HepG2 (cell line): ENCODE results near the gene MYO7B. TPM values are rescaled to one million over a fixed set of nuclear protein-coding genes. Genes with fewer than 3 reads are reported as not detected.
A peak's percentile ranks its signal among the peaks of the same experiment; 100 is the strongest.

Experiments
- ATAC-seq: fragments of 200-7000 bp; cut with Tn5 transposase; 3 replicates; pipeline ENCODE4 v1.9.1; 2020; ENCODE audit warnings: mild to moderate bottlenecking, moderate library complexity
- BruUV-seq: library from RNA; stranded (reverse); fragments of 400-500 nt; replicated peaks from 2 replicates; lab custom pipeline; 2021; lab: Mats Ljungman, UMichigan
- CTCF ChIA-PET: fragments of 300-600 bp; formaldehyde crosslinking; extraction: SDS; loops from one replicate; lab custom pipeline; 2021; ENCODE audit warnings: low total read pairs, inconsistent platforms, low intra/inter-chr PET ratio; lab: Yijun Ruan, JAX
- POLR2A ChIA-PET: fragments of 350-600 bp; sonication (Branson Sonifier 250); formaldehyde crosslinking; loops from one replicate; lab custom pipeline; 2020; ENCODE audit warnings: antibody characterized with exemption, inconsistent platforms; lab: Yijun Ruan, JAX
- DNase-seq: peaks from one replicate; pipeline ENCODE4 v3.0.0-alpha.2; 2015; ENCODE audit warnings: low spot score
- FAIRE-seq: peaks from 3 replicates; lab custom pipeline; 2011; peaks lifted over from hg19 to GRCh38; lab: Jason Lieb, UNC
- H2AFZ ChIP-seq: one replicate; pipeline ENCODE4 v1.6.1; 2011; ENCODE audit warnings: low read length, inconsistent platforms
- H3K27ac ChIP-seq: fragments of 300-600 bp; 3 replicates; pipeline ENCODE4 v1.8.0; 2011; ENCODE audit warnings: mixed run types, mild to moderate bottlenecking, mixed read lengths, low read length, inconsistent platforms; ENCODE audit not compliant: insufficient read depth; ENCODE audit errors: extremely low read length
- H3K27me3 ChIP-seq, 2 experiments: fragments of 200-600 bp in 1 of 2; 2 replicates in 1 of 2; 3 replicates in 1 of 2; pipeline versions ENCODE4 v1.6.0 to v1.8.0; 2011; ENCODE audit warnings: low read length in 2 of 2, mild to moderate bottlenecking in 2 of 2, moderate library complexity in 2 of 2, inconsistent platforms in 1 of 2; ENCODE audit not compliant: insufficient read depth in 2 of 2, control insufficient read depth in 1 of 2
- H3K36me3 ChIP-seq, 2 experiments: fragments of 200-600 bp in 1 of 2; replicated peaks in 1 of 2; 2 replicates in 1 of 2; 3 replicates in 1 of 2; pipeline versions ENCODE4 v1.5.1 to v1.8.0; 2011; ENCODE audit warnings: low read length in 2 of 2, inconsistent platforms in 1 of 2; ENCODE audit not compliant: insufficient read depth in 2 of 2, control insufficient read depth in 1 of 2
- H3K4me1 ChIP-seq: 2 replicates; pipeline ENCODE4 v1.5.1; 2012; ENCODE audit warnings: low read length, inconsistent platforms; ENCODE audit not compliant: insufficient read depth
- H3K4me2 ChIP-seq: 2 replicates; pipeline ENCODE4 v1.6.0; 2011; ENCODE audit warnings: low read depth, low read length, inconsistent platforms
- H3K4me3 ChIP-seq, 3 experiments: fragments of 200-600 bp in 1 of 3; sonication (generic), shearing (Covaris generic) in 1 of 3; replicated peaks in 1 of 3; 2 replicates each; pipeline ENCODE4 v1.5.1; 2011 to 2016; ENCODE audit warnings: low read length in 3 of 3, inconsistent platforms in 2 of 3, low read depth in 2 of 3, mild to moderate bottlenecking in 2 of 3, control low read depth in 1 of 3, mixed read lengths in 1 of 3; ENCODE audit not compliant: insufficient read depth in 1 of 3
- H3K79me2 ChIP-seq: one replicate; pipeline ENCODE4 v1.6.1; 2011; ENCODE audit warnings: low read length, inconsistent platforms; ENCODE audit not compliant: insufficient read depth
- H3K9ac ChIP-seq: 2 replicates; pipeline ENCODE4 v1.6.0; 2011; ENCODE audit warnings: mild to moderate bottlenecking, low read depth, low read length, inconsistent platforms; ENCODE audit not compliant: insufficient read depth
- H3K9me3 ChIP-seq: 2 replicates; pipeline ENCODE4 v1.5.1; 2012; ENCODE audit warnings: mild to moderate bottlenecking, low read length
- H4K20me1 ChIP-seq: 2 replicates; pipeline ENCODE4 v1.6.0; 2011; ENCODE audit warnings: inconsistent platforms, mild to moderate bottlenecking, low read length, moderate library complexity; ENCODE audit not compliant: insufficient read depth
- CEBPB ChIP-seq: IDR thresholded peaks from 2 replicates; pipeline ENCODE4 v1.6.1; 2011; ENCODE audit warnings: low read depth, low read length, improper control_type of control experiment, borderline replicate concordance
- CEBPG ChIP-seq: IDR thresholded peaks from 2 replicates; pipeline ENCODE4 v1.6.1; 2016
- FOXM1 ChIP-seq: sonication (generic); formaldehyde crosslinking; IDR thresholded peaks from 2 replicates; pipeline ENCODE4 v1.5.0; 2020; ENCODE audit warnings: missing genetic modification reagents
- FOXO1 ChIP-seq: sonication (generic); formaldehyde crosslinking; IDR thresholded peaks from 2 replicates; pipeline ENCODE4 v1.4.0; 2020; ENCODE audit warnings: missing genetic modification reagents
- GABPA ChIP-seq, 2 experiments: IDR thresholded peaks; 2 replicates each; pipeline ENCODE4 v1.6.1; 2011 to 2016; ENCODE audit warnings: low read depth in 2 of 2, low read length in 1 of 2, missing biosample characterization in 1 of 2, missing genetic modification characterization in 1 of 2
- MTA3 ChIP-seq: sonication (generic); formaldehyde crosslinking; IDR thresholded peaks from 2 replicates; pipeline ENCODE4 v1.4.0; 2020; ENCODE audit warnings: missing genetic modification reagents
- RBM22 ChIP-seq: fragments of 200-400 bp; formaldehyde crosslinking; optimal IDR thresholded peaks from 2 replicates; pipeline ENCODE3; 2017; ENCODE audit warnings: mild to moderate bottlenecking, low read length, moderate library complexity
- STAT5B ChIP-seq: sonication (generic); formaldehyde crosslinking; IDR thresholded peaks from 2 replicates; pipeline ENCODE4 v1.4.0; 2020; ENCODE audit warnings: missing genetic modification reagents
- TAF1 ChIP-seq: sonication (generic); formaldehyde crosslinking; IDR thresholded peaks from 2 replicates; pipeline ENCODE4 v1.4.0; 2020; ENCODE audit warnings: missing genetic modification reagents
- ZBTB42 ChIP-seq: sonication (generic); formaldehyde crosslinking; IDR thresholded peaks from 2 replicates; pipeline ENCODE4 v1.5.0; 2020; ENCODE audit warnings: mild to moderate bottlenecking, missing genetic modification reagents
- ZNF530 ChIP-seq: sonication (generic); formaldehyde crosslinking; IDR thresholded peaks from 2 replicates; pipeline ENCODE4 v1.5.0; 2020; ENCODE audit warnings: low read depth, mild to moderate bottlenecking, missing genetic modification reagents
- WGBS: methylation state at CpG from one replicate; pipeline ENCODE4 v1.1.6; 2017; ENCODE audit warnings: low lambda C conversion rate; 5-methylcytosine and 5-hydroxymethylcytosine counted together
- in situ Hi-C: cut with HindIII; loops from 2 replicates; pipeline ENCODE4 v1.10.0; 2017; ENCODE audit warnings: low pct_unique_long_range_greater_than_20kb; ENCODE audit not compliant: extremely low pct_ligation_motif_present
- intact Hi-C: fragments of 100-400 bp; cut with micrococcal nuclease; formaldehyde crosslinking; loops from one replicate; pipeline ENCODE4 v1.10.0; 2022; ENCODE audit not compliant: unreplicated experiment
- polyA plus RNA-seq, 8 experiments: library from polyadenylated mRNA; depleted of rRNA in 3 of 8; stranded (reverse) in 7 of 8; unstranded in 1 of 8; fragments of >200 nt; fragmentation: Illumina TruSeq in 4 of 8; extraction: Trizol in 4 of 8; gene quantifications; 2 replicates each; pipeline versions ENCODE4 v1.2.1 to v1.2.3, GENCODE V29; 2011 to 2016; ENCODE audit warnings: low read depth in 4 of 8, missing spikeins in 1 of 8, mixed read lengths in 1 of 8; ENCODE audit not compliant: insufficient read depth in 1 of 8
- total RNA-seq, 5 experiments: library from RNA; depleted of rRNA; stranded (reverse); fragments of >200 nt; fragmentation: Illumina TruSeq; extraction: Trizol; gene quantifications; 2 replicates each; pipeline ENCODE4 v1.2.3, GENCODE V29; 2016; ENCODE audit warnings: low read depth in 1 of 5
- TF ChIP-seq, protein P1 (sequence below): sonication (generic); formaldehyde crosslinking; IDR thresholded peaks from 2 replicates; pipeline ENCODE4 v1.5.1; 2020; ENCODE audit warnings: mild to moderate bottlenecking, missing genetic modification reagents, moderate library complexity

Gene MYO7B
- total and polyA plus RNA-seq, 2 of the 13 experiments (the other 11 are each of a cell fraction or from before 2014, with no cell fraction given) = not detected

DNA sequence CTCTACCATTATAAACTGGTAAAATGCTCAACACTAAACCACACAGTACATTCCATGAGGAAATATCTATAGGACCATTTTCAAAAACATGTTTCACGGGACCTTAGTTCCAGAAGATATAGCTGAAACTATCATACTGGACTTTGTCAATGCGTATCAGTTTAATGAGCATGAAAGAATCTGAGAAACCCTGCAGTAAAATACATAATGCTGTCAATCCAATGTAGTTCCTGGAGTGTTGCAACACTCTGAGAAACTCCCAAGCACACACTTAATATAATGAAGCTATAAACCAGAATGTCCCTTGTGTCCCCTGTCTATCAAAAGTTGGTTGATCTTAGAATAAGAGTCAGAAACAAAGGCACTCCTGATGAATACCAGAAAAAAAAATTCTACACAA, 25.4 kb upstream of the MYO7B start:
- intact Hi-C loops (loop anchor here (2.0 kb wide), 1 partner anchor 17 kb away; the partner anchor contains the start of gene IWS1), in situ Hi-C loops (no loop called here)
- ATAC-seq (no peak), DNase-seq (no peak), FAIRE-seq (no peak)
- peaks cover 13 to 35% of the 10 kb centered on the region in 2 experiments for H3K36me3 ChIP-seq
- no TSS peak for BruUV-seq
- ChIA-PET POLR2A (interaction anchor here (0.8 to 7.1 kb wide), 2 partner anchors 16 to 18 kb away, joined by 3 to 41 read pairs; partner anchors contain the start of gene IWS1), CTCF (no interaction called here)
- H2AFZ ChIP-seq = no peak overlapping the region
- no peak overlapping the region for H3K4me2 ChIP-seq
- peaks cover 60% of the 10 kb centered on the region for H3K4me1 ChIP-seq
- H3K79me2 ChIP-seq = peaks cover 84% of the 10 kb centered on the region
- H3K9ac ChIP-seq = no peak overlapping the region
- no peaks in the 10 kb centered on the region for H3K27me3 ChIP-seq
- no peak overlapping the region for H3K4me3 ChIP-seq
- 97% methylated on average over 2 of the region's 2 CpGs for WGBS
- no peaks in the 10 kb centered on the region for H3K9me3 ChIP-seq
- H4K20me1 ChIP-seq = peaks cover 48% of the 10 kb centered on the region
- H3K27ac ChIP-seq = peak overlapping the region; percentile 60
- no peak for TF ChIP-seq ZNF530 (CRISPR knock-in tag)
- no peak for TF ChIP-seq FOXM1 (CRISPR knock-in tag)
- peak; percentile 22 for TF ChIP-seq RBM22
- TF ChIP-seq, protein P1, sequence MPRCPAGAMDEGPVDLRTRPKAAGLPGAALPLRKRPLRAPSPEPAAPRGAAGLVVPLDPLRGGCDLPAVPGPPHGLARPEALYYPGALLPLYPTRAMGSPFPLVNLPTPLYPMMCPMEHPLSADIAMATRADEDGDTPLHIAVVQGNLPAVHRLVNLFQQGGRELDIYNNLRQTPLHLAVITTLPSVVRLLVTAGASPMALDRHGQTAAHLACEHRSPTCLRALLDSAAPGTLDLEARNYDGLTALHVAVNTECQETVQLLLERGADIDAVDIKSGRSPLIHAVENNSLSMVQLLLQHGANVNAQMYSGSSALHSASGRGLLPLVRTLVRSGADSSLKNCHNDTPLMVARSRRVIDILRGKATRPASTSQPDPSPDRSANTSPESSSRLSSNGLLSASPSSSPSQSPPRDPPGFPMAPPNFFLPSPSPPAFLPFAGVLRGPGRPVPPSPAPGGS (CRISPR knock-in tag) = no peak
- peak; percentile 59 for TF ChIP-seq CEBPG
- no peak for TF ChIP-seq FOXO1 (CRISPR knock-in tag)
- TF ChIP-seq MTA3 (CRISPR knock-in tag) = no peak
- TF ChIP-seq CEBPB = peak; percentile 50; the same call in 1 of the 2 replicates
- no peak for TF ChIP-seq ZBTB42 (CRISPR knock-in tag)
- no peak for TF ChIP-seq STAT5B
- TF ChIP-seq TAF1 (CRISPR knock-in tag) = no peak
- TF ChIP-seq GABPA (IDR thresholded peaks at IDR 0.05; ENCODE audit: low read depth, low read length) = no peak
- no peak for TF ChIP-seq GABPA (CRISPR knock-in tag; IDR thresholded peaks at IDR 0.05; ENCODE audit: low read depth)
- TF ChIP-seq, all 625 proteins: peak for 3
